AG09309 (cell line): ENCODE measurements around the gene HECTD1.
"Not testable (repeated sequence)": the region's sequence is repeated elsewhere in the genome, so short reads cannot be mapped to it uniquely, and the experiment has no call there.

ENCODE experiments used
- DNase-seq: peaks from one replicate; pipeline ENCODE4 v3.0.0-alpha.2; 2010; ENCODE audit warnings: low read depth
- H3K4me3 ChIP-seq: 2 replicates; pipeline ENCODE4 v1.5.1; 2011; ENCODE audit warnings: mild to moderate bottlenecking, low read depth, low read length, moderate library complexity; ENCODE audit not compliant: control insufficient read depth
- CTCF ChIP-seq: IDR thresholded peaks from 2 replicates; pipeline ENCODE4 v1.5.1; 2011; ENCODE audit warnings: mild to moderate bottlenecking, low read depth, low read length, inconsistent platforms; ENCODE audit not compliant: insufficient read depth, control insufficient read depth; ENCODE audit errors: missing control alignments

Gene HECTD1

GRCh38 chr14:31080056-31080455, 127.5 kb downstream of the HECTD1 start:
- H3K4me3 ChIP-seq: no peak overlapping the region
- no peak for DNase-seq
- no peak for TF ChIP-seq CTCF

- TF ChIP-seq CTCF: no peak
- no peak overlapping the region for H3K4me3 ChIP-seq
- DNase-seq: no peak
Observed at GRCh38 chr14:31078766-31079165, 128.8 kb downstream of the HECTD1 start.

- no peak for TF ChIP-seq CTCF
- DNase-seq: no peak
- no peak overlapping the region for H3K4me3 ChIP-seq
Observed at GRCh38 chr14:31075144-31075543, 132.4 kb downstream of the HECTD1 start.

- no peak for TF ChIP-seq CTCF
- DNase-seq: no peak
- no peak overlapping the region for H3K4me3 ChIP-seq
Observed at GRCh38 chr14:31071151-31071550, 136.4 kb downstream of the HECTD1 start.

- H3K4me3 ChIP-seq: no peak overlapping the region
- DNase-seq: peak; percentile 91
- TF ChIP-seq CTCF: no peak
Observed at GRCh38 chr14:31070431-31070830, 137.2 kb downstream of the HECTD1 start.

- no peak for TF ChIP-seq CTCF
- no peak overlapping the region for H3K4me3 ChIP-seq
- DNase-seq: no peak
Observed at GRCh38 chr14:31069343-31069742, 138.2 kb downstream of the HECTD1 start.

GRCh38 chr14:31068235-31068634, 139.4 kb downstream of the HECTD1 start:
- no peak for TF ChIP-seq CTCF
- DNase-seq: no peak
- H3K4me3 ChIP-seq: no peak overlapping the region

- DNase-seq, H3K4me3 ChIP-seq: not testable (repeated sequence)
Observed at GRCh38 chr14:31062908-31063307, 144.7 kb downstream of the HECTD1 start.
